Lower lobe of right lung (tissue), 2 donors: ENCODE data around the gene ACOT7. TPM values are rescaled to one million over a fixed set of nuclear protein-coding genes. Genes with fewer than 3 reads are reported as not detected.

ENCODE experiments used
- ATAC-seq, 2 donors: fragments of 200-7000 bp; cut with Tn5 transposase; one replicate each; pipeline ENCODE4 v1.9.1; 2020 to 2022; ENCODE audit warnings: mild to moderate bottlenecking in 2 of 2, moderate library complexity in 2 of 2
- DNase-seq: peaks from one replicate; pipeline ENCODE4 v3.0.0-alpha.2; 2020
- H3K27ac ChIP-seq: fragments of 200-600 bp; one replicate; pipeline ENCODE4 v1.8.0; 2022
- H3K27me3 ChIP-seq: fragments of 200-600 bp; one replicate; pipeline ENCODE4 v1.8.0; 2022; ENCODE audit warnings: low read depth
- H3K36me3 ChIP-seq: fragments of 200-600 bp; one replicate; pipeline ENCODE4 v1.8.0; 2022; ENCODE audit warnings: mild to moderate bottlenecking
- H3K4me1 ChIP-seq: fragments of 200-600 bp; one replicate; pipeline ENCODE4 v1.8.0; 2022
- H3K4me3 ChIP-seq: fragments of 200-600 bp; one replicate; pipeline ENCODE4 v1.8.0; 2022; ENCODE audit warnings: mild to moderate bottlenecking
- H3K9me3 ChIP-seq: fragments of 200-600 bp; one replicate; pipeline ENCODE4 v1.8.0; 2022
- intact Hi-C: fragments of 100-400 bp; cut with DNase I; formaldehyde crosslinking; loops from one replicate; pipeline ENCODE4 v1.11.0; 2022
- total RNA-seq: library from RNA; stranded (reverse); fragmentation: NEBNext Ultra II Directional; extraction: Animal tissue kit (Norgen Biotek cat#: 25700); gene quantifications from one replicate; pipeline ENCODE4 v1.2.1, GENCODE V29; 2021
- TF ChIP-seq, protein P1 (sequence below): fragments of 200-600 bp; IDR thresholded peaks from one replicate; pipeline ENCODE4 v1.8.0; 2022; ENCODE audit warnings: antibody characterized with exemption, mild to moderate bottlenecking
- donor health status: DM: no; HTN: yes; CAD: no; lungs with severe emphysema.

Gene ACOT7
- total RNA-seq, 1 donor from 2014 or later: 28.5 TPM

DNA sequence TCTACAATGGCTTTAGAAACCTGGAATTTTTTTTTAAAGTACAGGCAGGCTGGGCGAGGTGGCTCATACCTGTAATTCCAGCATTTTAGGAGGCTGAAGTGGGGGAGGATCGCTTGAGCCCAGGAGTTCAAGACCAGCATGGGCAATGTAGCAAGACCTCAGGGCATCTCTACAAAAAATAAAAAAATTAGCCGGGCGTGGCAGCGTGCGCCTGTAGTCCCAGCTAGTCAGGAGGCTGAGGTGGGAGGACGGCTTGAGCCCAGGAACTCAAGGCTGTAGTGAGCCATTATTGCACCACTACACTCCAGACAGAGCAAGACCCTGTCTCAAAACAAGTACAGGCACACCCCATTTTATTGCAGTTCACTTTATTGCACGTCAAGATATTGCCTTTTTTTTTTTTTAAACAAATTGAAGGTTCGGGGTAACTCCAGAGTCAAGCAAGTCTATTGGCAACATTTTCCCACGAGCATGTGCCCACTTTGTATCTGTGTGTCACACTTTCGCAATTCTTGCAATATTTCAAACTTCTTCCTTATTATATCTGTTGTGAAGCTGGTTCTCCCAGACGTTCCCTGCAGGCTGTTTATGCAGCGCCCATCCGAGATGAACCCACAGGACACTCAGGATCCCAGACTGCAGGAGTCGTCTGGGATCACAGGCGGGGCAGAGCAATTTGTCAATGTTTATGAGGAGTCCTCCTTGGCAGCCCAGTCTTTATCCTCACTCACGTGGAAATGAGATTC, 21.5 kb upstream of the ACOT7 start:
- peaks cover 71% of the 10 kb centered on the region for H3K27me3 ChIP-seq
- no peaks in the 10 kb centered on the region for H3K9me3 ChIP-seq
- H3K4me1 ChIP-seq: peaks cover 24% of the 10 kb centered on the region
- intact Hi-C loops: no loop called here
- peak in 1 of 2 donors; percentile 20 for ATAC-seq
- DNase-seq: no peak
- peak overlapping the region; percentile 3 for H3K4me3 ChIP-seq
- H3K36me3 ChIP-seq: no peaks in the 10 kb centered on the region
- no peak overlapping the region for H3K27ac ChIP-seq
- TF ChIP-seq, protein P1, sequence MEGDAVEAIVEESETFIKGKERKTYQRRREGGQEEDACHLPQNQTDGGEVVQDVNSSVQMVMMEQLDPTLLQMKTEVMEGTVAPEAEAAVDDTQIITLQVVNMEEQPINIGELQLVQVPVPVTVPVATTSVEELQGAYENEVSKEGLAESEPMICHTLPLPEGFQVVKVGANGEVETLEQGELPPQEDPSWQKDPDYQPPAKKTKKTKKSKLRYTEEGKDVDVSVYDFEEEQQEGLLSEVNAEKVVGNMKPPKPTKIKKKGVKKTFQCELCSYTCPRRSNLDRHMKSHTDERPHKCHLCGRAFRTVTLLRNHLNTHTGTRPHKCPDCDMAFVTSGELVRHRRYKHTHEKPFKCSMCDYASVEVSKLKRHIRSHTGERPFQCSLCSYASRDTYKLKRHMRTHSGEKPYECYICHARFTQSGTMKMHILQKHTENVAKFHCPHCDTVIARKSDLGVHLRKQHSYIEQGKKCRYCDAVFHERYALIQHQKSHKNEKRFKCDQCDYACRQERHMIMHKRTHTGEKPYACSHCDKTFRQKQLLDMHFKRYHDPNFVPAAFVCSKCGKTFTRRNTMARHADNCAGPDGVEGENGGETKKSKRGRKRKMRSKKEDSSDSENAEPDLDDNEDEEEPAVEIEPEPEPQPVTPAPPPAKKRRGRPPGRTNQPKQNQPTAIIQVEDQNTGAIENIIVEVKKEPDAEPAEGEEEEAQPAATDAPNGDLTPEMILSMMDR: no peak

DNA sequence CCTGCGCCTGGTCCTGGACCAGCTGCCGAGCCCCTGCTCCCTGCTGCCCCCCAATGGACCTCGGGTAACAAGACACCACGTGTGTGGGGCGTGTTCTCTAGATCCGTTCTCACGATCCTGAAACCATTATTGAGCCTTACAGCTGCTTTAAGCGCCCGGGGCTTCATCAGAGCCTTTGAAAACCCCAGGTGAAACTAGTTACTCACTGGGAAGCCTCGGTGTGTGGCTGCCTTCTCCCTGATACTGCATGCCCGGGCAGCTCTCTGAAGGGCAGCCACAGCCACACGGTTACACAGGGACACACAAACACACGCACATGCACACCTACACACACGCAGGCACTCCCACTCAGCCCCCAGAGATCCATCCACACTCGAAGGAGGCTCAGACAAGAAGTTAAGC, 20.9 kb upstream of the ACOT7 start:
- no peaks in the 10 kb centered on the region for H3K9me3 ChIP-seq
- peaks cover 69% of the 10 kb centered on the region for H3K27me3 ChIP-seq
- DNase-seq (no peak), ATAC-seq (peak; percentile 40 to 58)
- H3K4me3 ChIP-seq: no peak overlapping the region
- TF ChIP-seq, protein P1: peak; percentile 40
- intact Hi-C loops: no loop called here
- H3K4me1 ChIP-seq: peaks cover 18% of the 10 kb centered on the region
- H3K36me3 ChIP-seq: no peaks in the 10 kb centered on the region
- no peak overlapping the region for H3K27ac ChIP-seq

DNA sequence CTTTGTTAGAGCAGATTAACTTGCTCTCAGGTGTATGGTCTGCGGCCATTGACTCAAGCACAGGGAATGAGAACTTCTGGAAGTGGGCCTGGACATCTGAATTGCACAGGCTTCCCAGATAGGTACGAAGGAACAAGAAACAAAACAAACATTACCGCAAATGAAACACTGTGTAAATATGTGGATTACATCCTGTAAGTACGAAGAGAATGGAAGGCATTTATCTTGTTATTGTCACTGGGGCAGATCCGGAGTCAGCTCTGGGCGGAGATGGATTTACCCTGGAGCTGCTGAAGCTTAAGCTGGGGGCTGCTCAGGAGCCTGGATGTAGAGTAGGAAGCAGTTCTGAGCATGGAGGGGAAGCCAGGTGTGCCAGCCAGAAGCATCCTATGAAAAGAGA, 19.3 kb upstream of the ACOT7 start:
- TF ChIP-seq, protein P1: no peak
- no peak for ATAC-seq

DNA sequence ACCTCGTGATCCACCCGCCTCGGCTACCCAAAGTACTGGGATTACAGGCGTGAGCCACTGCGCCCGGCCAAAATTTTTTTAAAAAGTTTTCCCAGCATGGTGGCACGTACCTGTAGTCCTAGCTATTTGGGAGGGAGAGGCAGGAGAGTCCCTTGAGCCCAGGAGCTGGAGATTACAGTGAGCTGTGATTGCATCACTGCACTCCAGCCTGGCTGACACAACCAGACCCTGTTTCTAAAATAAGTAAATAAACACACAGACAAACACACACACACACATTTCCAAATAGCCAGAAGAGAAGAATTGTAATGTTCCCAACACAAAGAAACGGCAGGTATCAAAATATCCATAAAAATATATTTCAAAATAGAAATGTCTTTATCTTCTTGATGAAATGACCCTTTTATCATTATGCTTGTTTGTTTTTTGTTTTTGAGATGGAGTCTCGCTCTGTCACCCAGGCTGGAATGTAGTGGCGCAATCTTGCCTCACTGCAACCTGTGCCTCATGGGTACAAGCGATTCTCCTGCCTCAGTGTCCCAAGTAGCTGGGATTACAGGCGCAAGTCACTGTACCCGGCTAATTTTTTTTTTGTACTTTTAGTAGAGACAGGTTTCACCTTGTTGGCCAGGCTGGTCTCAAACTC, 16.8 kb upstream of the ACOT7 start:
- H3K9me3 ChIP-seq: no peaks in the 10 kb centered on the region
- H3K4me1 ChIP-seq: peaks cover 5% of the 10 kb centered on the region
- H3K27me3 ChIP-seq: peaks cover 31% of the 10 kb centered on the region
- H3K4me3 ChIP-seq: no peak overlapping the region
- H3K36me3 ChIP-seq: no peaks in the 10 kb centered on the region
- TF ChIP-seq, protein P1: no peak
- ATAC-seq: no peak
- intact Hi-C loops: no loop called here
- no peak overlapping the region for H3K27ac ChIP-seq
- no peak for DNase-seq

More for the DNA sequence above, 19.3 kb upstream of the ACOT7 start:
- DNase-seq: no peak
- Histone ChIP-seq H3K4me1 (peaks cover 5% of the 10 kb centered on the region), H3K27ac (no peak overlapping the region), H3K27me3 (peaks cover 54% of the 10 kb centered on the region), H3K9me3 (no peaks in the 10 kb centered on the region), H3K4me3 (no peak overlapping the region), H3K36me3 (no peaks in the 10 kb centered on the region)
- intact Hi-C loops: no loop called here

DNA sequence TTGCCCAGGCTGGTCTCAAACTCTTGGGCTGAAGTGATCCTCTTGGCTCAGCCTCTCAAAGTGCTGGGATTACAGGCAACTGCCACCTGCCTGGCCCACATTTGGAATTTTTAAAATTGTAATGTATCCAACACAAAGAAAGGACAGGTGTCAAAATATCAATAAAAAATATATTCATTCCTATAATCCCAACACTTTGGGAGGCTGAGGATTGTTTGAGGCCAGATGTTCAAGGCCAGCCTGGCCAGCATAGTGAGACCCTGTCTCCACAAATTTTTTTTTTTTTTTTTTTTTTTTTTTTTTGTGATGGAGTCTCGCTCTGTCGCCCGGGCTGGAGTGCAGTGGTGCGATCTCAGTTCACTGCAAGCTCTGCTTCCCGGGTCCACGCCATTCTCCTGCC, 16.2 kb upstream of the ACOT7 start:
- Histone ChIP-seq H3K36me3 (no peaks in the 10 kb centered on the region), H3K9me3 (no peaks in the 10 kb centered on the region), H3K4me3 (no peak overlapping the region), H3K27me3 (peaks cover 30% of the 10 kb centered on the region), H3K4me1 (peaks cover 5% of the 10 kb centered on the region), H3K27ac (no peak overlapping the region)
- intact Hi-C loops: no loop called here
- ATAC-seq: no peak
- TF ChIP-seq, protein P1: no peak
- DNase-seq: no peak
